GM10266 (cell line): ENCODE measurements around the gene YPEL4.

Experiments
- DNase-seq: peaks from one replicate; pipeline ENCODE4 v3.0.0; 2012; ENCODE audit errors: extremely low spot score
- TF ChIP-seq, protein P1 (sequence below): IDR thresholded peaks from 2 replicates; pipeline ENCODE4 v1.5.1; 2012; ENCODE audit warnings: mild to moderate bottlenecking, low read depth; ENCODE audit not compliant: control insufficient read depth, insufficient read depth; ENCODE audit errors: missing control alignments

The YPEL4 gene

DNA sequence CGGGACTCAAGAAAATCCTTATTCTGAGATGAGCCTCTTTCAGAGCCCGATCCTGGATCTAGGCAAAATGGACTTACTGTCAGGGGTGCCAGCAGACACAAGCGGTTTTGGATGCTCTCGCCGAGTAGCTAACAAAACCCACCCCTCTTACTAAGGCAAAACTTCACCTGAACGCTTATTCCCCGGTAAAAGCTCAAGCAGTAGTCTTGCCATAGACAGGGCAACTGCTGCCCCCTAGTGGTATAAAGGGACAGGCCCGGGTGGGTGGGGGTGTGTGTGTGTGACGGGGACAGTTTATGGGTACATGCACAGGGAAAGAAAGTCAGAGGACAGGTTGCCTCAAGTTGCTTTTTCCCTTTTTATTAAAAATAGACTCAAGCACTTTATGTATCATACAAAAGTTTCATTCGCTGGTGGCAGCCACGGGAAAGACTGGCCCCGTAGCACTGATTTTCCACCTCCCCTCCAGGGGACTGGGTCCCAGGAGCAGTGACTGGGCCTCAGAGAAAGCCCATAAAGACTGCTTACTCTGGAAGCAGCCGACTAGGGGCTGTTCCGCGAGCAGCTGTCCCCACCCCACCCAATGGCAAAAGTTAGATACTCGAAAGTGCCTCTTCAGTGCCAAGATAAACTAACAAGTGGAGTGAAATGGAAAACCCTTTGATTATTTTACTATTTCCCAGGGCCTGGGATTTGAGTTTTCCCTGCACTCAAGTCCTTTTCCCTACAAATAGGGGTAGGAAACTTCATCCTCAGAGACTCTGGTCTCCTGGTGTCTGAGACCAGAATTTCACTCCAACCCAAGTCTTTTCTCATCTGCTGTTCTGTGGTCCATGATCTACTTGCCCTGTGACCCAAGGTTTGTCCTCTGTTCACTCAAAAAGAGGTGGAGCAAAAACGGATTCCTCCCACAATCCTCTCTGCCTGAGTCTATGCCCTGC is 4.7 kb downstream of the YPEL4 start:
- peak; percentile 84 for DNase-seq

DNA sequence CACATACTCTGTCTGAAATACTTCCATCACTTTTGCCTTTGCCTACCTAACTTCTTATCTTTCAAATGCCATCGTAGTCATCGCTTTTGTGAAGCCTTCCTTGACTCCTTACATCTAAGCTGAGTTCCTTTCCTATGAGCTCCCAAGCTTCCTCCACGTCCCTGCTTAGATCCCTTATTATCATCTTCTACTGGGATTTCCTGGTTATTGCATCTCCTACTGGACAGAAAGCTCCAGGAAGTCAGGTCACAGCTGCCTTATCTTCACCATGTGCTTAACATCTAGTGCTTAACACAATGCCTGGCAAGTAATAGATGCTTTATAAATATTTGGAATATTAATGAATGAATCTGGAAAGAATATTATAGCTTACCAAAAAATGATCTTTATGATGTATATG is 5.9 kb downstream of the YPEL4 start:
- TF ChIP-seq, protein P1, sequence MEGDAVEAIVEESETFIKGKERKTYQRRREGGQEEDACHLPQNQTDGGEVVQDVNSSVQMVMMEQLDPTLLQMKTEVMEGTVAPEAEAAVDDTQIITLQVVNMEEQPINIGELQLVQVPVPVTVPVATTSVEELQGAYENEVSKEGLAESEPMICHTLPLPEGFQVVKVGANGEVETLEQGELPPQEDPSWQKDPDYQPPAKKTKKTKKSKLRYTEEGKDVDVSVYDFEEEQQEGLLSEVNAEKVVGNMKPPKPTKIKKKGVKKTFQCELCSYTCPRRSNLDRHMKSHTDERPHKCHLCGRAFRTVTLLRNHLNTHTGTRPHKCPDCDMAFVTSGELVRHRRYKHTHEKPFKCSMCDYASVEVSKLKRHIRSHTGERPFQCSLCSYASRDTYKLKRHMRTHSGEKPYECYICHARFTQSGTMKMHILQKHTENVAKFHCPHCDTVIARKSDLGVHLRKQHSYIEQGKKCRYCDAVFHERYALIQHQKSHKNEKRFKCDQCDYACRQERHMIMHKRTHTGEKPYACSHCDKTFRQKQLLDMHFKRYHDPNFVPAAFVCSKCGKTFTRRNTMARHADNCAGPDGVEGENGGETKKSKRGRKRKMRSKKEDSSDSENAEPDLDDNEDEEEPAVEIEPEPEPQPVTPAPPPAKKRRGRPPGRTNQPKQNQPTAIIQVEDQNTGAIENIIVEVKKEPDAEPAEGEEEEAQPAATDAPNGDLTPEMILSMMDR, result no peak
- no peak for DNase-seq

More for the DNA sequence above, 4.7 kb downstream of the YPEL4 start:
- TF ChIP-seq, protein P1, result peak; percentile 72

DNA sequence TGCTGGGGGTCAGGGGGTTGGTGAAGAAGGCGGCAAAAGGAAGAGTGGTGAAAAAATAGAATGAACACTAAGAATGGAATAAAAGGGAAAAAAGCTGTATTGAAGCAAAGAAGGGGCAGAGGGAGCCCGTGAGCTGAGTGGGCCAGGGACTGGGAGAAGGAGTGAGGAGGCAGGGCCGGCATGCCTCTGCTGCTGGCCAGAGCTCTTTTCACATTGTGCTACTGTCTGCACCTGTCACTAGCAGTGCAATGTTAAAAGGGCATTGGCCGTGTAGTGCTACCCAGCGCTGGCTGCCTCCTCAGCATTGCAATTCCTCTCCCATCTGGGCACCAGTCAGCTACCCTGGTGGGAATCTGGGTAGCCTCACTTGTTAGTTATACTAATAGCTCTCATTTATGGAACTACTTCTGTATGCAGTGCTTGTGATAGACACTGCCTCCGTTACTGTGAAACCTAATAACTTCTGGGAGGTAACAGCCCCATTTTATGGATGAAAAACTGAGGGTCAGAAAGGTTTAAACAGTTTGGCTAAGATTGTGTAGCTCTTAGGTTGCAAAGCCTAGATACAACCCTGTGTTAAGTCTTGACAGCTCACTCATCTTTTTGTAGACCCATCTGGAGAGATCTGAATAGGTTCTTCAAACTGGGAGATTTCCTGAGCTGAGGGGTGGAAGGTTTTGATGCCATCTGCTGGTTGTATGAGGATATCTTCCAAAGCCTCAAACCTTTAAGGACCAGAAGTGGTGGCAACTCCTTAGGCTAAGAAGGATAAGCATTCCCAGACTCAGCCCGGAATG is 8.5 kb downstream of the YPEL4 start:
- peak; percentile 74 for DNase-seq
- TF ChIP-seq, protein P1, result peak; percentile 50

DNA sequence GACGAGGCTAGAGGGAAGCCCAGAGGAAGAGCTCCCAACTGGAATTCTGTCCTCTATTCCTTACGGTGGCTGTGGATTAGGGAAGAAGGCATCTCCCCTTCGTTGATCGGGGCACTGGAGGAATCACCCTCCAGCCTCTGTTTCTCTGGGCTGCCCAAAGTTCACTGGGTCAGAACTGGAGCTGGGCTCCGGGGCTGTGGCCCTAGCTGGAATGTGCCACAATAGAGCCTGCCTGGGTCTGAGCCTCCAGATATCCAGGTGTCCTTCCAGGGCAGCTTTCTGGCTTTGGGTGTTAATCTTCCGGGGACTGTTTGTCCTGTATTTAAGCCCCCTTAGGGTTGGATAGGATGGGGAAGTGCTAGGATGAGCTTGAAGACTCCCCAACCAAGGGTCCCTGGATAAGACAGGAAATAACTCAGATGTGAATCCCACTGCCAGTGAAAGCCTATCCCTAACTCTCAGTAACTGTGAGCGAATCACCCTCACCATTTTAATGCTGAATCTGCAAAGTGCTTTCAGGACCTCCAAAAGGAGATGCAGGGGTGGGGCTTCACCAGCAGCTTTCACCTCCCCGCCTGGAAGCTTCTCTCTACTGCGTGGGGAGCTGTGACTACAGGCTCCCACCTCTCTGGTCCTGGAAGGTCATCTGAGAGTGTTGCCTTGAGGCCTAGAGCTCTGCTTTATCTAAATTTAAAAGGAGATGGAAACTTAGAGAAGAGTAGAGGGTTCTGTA is 9.5 kb downstream of the YPEL4 start:
- no peak for DNase-seq
- TF ChIP-seq, protein P1, result no peak

DNA sequence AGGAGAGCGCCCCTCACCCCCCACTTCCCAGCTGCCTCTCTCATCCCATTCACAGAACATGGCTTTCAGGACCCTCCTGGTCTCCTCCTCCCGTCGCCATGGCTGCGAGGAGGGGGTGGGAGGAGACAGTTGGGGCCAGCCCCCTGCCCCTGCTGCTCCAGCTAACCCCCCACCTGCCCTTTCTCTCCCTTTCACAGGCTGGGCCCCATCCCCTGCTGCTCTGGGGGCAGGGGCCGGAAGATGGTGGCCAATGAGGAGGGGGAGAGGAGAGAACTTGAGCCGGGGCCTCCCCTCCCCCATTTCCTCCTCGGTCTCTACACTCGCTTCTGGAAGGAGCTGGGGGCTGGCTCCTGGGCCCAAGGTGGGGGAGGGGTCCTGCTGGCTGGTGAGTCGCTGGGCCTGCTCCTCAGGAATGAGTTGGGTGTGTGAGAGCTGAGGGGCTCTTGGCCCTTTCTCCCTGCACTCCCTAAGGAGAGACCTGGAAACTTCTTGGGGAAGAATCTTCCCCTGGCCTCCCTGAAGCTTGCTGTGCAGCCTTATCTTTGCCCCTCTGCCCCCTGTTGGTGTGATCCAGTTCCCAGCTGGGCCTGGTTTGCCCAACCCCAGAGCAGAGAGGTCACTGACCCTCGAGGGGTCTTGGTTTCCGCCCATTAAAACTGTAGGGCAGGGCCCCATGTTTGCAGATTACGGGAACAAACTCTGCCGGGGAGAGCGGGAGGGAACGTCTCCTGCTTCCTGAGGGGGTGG is 10.2 kb downstream of the YPEL4 start:
- TF ChIP-seq, protein P1, result no peak
- DNase-seq, result no peak

DNA sequence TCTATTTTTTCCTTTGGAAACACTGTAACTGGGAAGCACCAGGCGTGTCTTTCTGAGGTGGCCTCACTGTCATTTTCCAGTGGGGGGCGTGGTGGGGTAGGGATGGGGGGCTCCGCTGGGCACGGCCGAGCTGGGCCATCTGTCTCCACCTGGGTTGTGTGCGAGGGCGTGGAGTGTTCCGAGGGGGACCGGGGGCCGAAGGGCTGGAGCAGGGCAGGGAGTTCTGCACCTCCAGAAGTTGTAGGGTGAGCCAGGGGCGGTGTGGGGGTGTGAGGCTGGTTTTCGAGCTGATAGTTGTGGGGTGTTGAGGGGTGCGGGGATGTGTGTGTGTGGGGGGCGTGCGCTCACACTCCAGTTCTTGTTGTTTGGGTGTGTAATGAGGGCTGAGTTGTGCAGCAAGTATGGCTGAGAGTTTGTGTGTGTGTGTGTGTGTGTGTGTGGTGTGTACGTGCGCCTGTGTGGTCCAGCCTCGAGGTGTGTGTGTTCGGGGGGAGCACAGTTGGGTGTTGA is 10.8 kb downstream of the YPEL4 start:
- peak; percentile 45 for DNase-seq
- TF ChIP-seq, protein P1, result peak; percentile 16
